ENCODE results near the gene MLLT1.

GRCh38 chr19:6219586-6220290, 60.0 kb downstream of the MLLT1 start:
- TF ChIP-seq CTCF (IDR thresholded peaks at IDR 0.05) = no peak
- no peak for TF ChIP-seq EZH2phosphoT487 (IDR thresholded peaks at IDR 0.05)
